Measurements from ENCODE around the gene GMEB2.
"Not testable (repeated sequence)": the region's sequence is repeated elsewhere in the genome, so short reads cannot be mapped to it uniquely, and the experiment has no call there.

GMEB2 gene

DNA sequence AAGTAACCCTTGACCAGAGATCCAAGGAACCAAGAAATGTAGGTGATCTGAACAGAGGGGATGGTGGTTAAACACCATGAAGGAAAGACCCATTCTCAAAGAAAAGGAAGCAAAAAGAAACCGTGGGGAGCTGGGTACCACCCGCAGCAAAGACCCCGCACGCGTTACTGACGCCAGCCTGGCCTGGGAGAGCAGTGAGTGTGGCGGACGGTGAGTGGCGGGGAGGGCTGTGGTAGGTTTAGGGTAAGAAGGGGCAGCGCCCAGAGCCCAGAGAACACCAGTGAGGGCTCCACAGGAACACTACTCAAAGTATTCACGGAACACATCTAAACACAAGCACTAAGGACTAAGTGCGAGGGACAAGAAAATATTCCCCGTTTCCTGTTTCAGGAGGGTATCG is 4.2 kb downstream of the GMEB2 start:
- H3K36me3 ChIP-seq (ENCODE audit: control insufficient read depth, insufficient read depth, low read length), result peaks cover 20% of the 10 kb centered on the region
- 92 to 94% methylated on average over 6 of the region's 14 CpGs for WGBS, 2 experiments (ENCODE audit: insufficient coverage in 2 of 2)
- no peaks in the 10 kb centered on the region for H3K9me3 ChIP-seq (ENCODE audit: control insufficient read depth, low read length)
- H3K4me3 ChIP-seq (ENCODE audit: extremely low read depth, insufficient read depth, low read length, poor library complexity, severe bottlenecking), result no peak overlapping the region
- peaks cover 7% of the 10 kb centered on the region for H3K4me1 ChIP-seq (ENCODE audit: control insufficient read depth, insufficient read depth, low read length, poor library complexity, severe bottlenecking)
- no peak overlapping the region for H3K27ac ChIP-seq (ENCODE audit: low read depth, low read length, severe bottlenecking)

DNA sequence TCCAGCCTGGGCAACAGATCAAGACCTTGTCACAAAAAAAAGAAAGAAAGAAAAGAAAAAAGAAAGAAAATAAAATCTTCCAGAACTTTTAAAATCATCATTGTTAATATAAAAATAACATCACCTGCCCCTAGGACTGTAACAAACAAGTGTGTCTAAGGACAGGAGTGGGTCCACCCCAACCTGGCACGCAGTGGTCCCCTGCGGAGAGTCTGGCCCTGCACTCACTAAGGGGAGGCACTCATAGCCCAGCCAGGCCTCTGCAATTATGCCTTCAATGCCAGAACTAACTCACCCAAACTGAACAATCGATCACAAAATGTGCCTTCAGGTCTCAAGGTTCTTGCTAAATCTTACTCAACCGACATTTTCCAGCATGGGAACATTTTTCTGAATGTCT is 4.8 kb downstream of the GMEB2 start:
- WGBS, 2 experiments (ENCODE audit: insufficient coverage in 2 of 2), result 94 to 96% methylated on average over 2 to 3 of the region's 4 CpGs
- Histone ChIP-seq H3K9me3 (ENCODE audit: control insufficient read depth, low read length) (no peaks in the 10 kb centered on the region), H3K4me3 (ENCODE audit: extremely low read depth, insufficient read depth, low read length, poor library complexity, severe bottlenecking) (no peak overlapping the region), H3K4me1 (ENCODE audit: control insufficient read depth, insufficient read depth, low read length, poor library complexity, severe bottlenecking) (peaks cover 7% of the 10 kb centered on the region), H3K27ac (ENCODE audit: low read depth, low read length, severe bottlenecking) (no peak overlapping the region), H3K36me3 (ENCODE audit: control insufficient read depth, insufficient read depth, low read length) (peaks cover 26% of the 10 kb centered on the region)

DNA sequence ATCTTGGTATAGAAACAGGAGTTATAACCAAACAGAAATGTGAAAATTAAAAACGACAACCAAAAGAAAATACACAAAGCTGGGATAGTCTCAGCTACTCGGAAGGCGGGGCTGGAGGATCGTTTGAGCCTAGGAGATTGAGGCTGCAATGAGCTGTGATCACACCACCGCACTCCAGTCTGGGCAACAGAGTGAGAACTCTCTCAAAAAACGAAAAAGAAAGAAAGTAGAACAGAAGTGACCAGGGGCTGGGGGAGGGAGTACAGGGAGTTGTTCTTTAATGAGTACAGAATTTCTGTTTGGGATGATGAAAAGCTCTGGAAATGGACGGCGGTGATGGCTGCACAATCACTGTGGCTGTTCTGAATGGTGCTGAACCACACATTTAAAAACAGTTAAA is 5.9 kb downstream of the GMEB2 start:
- H3K36me3 ChIP-seq (ENCODE audit: control insufficient read depth, insufficient read depth, low read length), result peaks cover 37% of the 10 kb centered on the region
- H3K27ac ChIP-seq (ENCODE audit: low read depth, low read length, severe bottlenecking), result no peak overlapping the region
- H3K4me1 ChIP-seq (ENCODE audit: control insufficient read depth, insufficient read depth, low read length, poor library complexity, severe bottlenecking), result peaks cover 7% of the 10 kb centered on the region
- H3K4me3 ChIP-seq (ENCODE audit: extremely low read depth, insufficient read depth, low read length, poor library complexity, severe bottlenecking), result no peak overlapping the region
- 90 to 91% methylated on average over 8 of the region's 8 CpGs for WGBS, 2 experiments (ENCODE audit: insufficient coverage in 2 of 2)
- no peaks in the 10 kb centered on the region for H3K9me3 ChIP-seq (ENCODE audit: control insufficient read depth, low read length)

DNA sequence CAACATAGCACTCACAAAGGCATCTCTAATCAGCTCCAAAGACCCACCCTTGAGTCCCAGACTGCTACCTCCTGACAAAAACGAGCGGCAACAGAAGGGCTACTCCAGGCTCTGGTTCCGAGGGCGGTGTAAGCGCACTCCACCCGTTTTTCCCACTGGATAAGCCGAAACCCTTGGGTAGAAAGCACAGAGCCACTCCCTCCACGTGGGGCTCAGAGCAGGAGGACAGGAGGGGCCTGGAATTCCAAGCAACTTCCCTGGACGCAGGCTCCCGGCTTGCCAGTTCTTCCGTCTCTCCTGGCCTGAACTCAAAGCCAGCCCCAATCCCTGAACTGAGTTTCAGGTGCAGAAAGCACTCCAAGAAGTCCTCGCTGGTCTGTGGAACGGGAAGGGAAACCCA is 7.4 kb downstream of the GMEB2 start:
- Histone ChIP-seq H3K4me1 (ENCODE audit: control insufficient read depth, insufficient read depth, low read length, poor library complexity, severe bottlenecking) (no peaks in the 10 kb centered on the region), H3K36me3 (ENCODE audit: control insufficient read depth, insufficient read depth, low read length) (peaks cover 50% of the 10 kb centered on the region), H3K27ac (ENCODE audit: low read depth, low read length, severe bottlenecking) (no peak overlapping the region), H3K9me3 (ENCODE audit: control insufficient read depth, low read length) (peaks cover 12% of the 10 kb centered on the region), H3K4me3 (ENCODE audit: extremely low read depth, insufficient read depth, low read length, poor library complexity, severe bottlenecking) (no peak overlapping the region)
- WGBS, 2 experiments (ENCODE audit: insufficient coverage in 2 of 2), result 90 to 91% methylated on average over 11 to 13 of the region's 13 CpGs

DNA sequence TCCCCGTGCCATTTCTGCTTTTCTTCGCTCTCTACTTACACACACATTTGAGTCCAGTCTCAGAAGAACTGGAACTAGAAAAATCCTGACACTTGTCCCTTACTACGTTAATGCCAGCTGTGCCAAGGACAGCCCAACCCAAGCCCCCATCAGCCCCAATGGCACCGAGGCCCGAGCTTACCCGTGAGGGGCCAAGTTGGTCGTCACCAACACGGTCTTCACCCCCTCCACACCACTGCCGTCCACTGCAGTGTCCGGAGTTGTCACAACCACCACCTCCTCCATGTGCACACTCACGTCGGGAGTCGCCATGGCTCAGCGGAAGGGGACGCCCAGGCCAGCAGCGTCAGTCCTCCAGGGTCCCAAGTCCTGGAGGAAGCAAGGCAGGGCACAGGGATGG is 7.8 kb downstream of the GMEB2 start:
- Histone ChIP-seq H3K27ac (ENCODE audit: low read depth, low read length, severe bottlenecking) (no peak overlapping the region), H3K36me3 (ENCODE audit: control insufficient read depth, insufficient read depth, low read length) (peaks cover 51% of the 10 kb centered on the region), H3K4me1 (ENCODE audit: control insufficient read depth, insufficient read depth, low read length, poor library complexity, severe bottlenecking) (no peaks in the 10 kb centered on the region), H3K9me3 (ENCODE audit: control insufficient read depth, low read length) (peaks cover 13% of the 10 kb centered on the region), H3K4me3 (ENCODE audit: extremely low read depth, insufficient read depth, low read length, poor library complexity, severe bottlenecking) (no peak overlapping the region)
- 97 to 98% methylated on average over 16 of the region's 16 CpGs for WGBS, 2 experiments (ENCODE audit: insufficient coverage in 2 of 2)

DNA sequence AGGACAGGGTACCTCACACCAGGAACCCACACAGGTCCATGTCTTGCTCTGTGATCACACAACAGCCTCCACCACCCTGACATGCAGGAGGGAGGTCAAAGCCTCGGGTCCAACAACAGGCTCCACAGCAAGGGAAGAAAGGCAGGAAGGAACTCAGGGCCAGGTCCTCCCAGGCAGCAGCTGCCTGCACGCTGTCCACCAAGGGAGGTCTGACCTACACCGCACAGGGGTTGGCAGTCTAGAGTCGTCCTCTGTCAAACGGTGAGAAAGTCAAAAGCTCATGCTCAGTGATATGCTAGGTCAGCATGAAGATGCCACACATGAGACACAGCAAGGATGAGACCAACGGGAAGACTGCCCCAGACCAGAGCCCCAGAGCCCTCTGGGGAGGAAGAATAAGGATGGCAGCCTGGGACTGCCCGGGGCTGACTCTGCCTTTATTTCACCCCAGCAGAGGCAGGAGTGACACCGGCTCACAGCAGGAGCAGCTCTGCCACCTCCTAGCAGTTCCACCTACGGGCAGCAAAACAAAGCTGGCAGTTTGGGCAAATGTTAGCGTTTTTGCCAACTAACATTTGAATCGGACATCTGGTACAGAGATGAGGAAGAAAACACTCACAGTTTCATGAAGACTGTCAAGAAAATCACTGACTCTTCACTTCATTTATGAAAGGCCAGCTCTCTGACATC is 8.5 kb downstream of the GMEB2 start:
- Histone ChIP-seq H3K4me3 (ENCODE audit: extremely low read depth, insufficient read depth, low read length, poor library complexity, severe bottlenecking) (no peak overlapping the region), H3K9me3 (ENCODE audit: control insufficient read depth, low read length) (peaks cover 13% of the 10 kb centered on the region), H3K36me3 (ENCODE audit: control insufficient read depth, insufficient read depth, low read length) (peaks cover 57% of the 10 kb centered on the region), H3K27ac (ENCODE audit: low read depth, low read length, severe bottlenecking) (no peak overlapping the region), H3K4me1 (ENCODE audit: control insufficient read depth, insufficient read depth, low read length, poor library complexity, severe bottlenecking) (no peaks in the 10 kb centered on the region)
- 95 to 96% methylated on average over 9 to 10 of the region's 11 CpGs for WGBS, 2 experiments (ENCODE audit: insufficient coverage in 2 of 2)

DNA sequence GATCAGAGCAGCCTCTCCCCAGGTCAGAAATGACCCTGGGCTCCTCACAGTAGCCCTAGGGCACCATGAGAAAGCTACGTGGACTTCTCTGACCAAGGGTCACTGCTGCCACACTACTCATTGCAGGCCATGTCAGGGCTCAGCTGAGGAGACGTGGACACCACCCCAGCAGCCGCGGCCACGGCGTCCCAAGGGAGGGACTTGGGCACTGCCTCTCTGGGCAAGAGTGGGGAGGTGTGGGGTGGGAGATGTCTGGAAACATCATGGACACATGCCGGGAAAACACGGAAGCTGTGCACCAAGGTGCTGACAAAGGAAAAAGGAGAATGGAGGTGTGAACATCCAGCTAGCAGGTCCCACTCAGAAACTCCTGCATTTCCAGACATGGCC is 9.0 kb downstream of the GMEB2 start:
- Histone ChIP-seq H3K4me1 (ENCODE audit: control insufficient read depth, insufficient read depth, low read length, poor library complexity, severe bottlenecking) (no peaks in the 10 kb centered on the region), H3K9me3 (ENCODE audit: control insufficient read depth, low read length) (peaks cover 13% of the 10 kb centered on the region), H3K4me3 (ENCODE audit: extremely low read depth, insufficient read depth, low read length, poor library complexity, severe bottlenecking) (no peak overlapping the region), H3K27ac (ENCODE audit: low read depth, low read length, severe bottlenecking) (no peak overlapping the region), H3K36me3 (ENCODE audit: control insufficient read depth, insufficient read depth, low read length) (peaks cover 61% of the 10 kb centered on the region)
- WGBS, 2 experiments (ENCODE audit: insufficient coverage in 2 of 2), result 85 to 96% methylated on average over 8 of the region's 8 CpGs

DNA sequence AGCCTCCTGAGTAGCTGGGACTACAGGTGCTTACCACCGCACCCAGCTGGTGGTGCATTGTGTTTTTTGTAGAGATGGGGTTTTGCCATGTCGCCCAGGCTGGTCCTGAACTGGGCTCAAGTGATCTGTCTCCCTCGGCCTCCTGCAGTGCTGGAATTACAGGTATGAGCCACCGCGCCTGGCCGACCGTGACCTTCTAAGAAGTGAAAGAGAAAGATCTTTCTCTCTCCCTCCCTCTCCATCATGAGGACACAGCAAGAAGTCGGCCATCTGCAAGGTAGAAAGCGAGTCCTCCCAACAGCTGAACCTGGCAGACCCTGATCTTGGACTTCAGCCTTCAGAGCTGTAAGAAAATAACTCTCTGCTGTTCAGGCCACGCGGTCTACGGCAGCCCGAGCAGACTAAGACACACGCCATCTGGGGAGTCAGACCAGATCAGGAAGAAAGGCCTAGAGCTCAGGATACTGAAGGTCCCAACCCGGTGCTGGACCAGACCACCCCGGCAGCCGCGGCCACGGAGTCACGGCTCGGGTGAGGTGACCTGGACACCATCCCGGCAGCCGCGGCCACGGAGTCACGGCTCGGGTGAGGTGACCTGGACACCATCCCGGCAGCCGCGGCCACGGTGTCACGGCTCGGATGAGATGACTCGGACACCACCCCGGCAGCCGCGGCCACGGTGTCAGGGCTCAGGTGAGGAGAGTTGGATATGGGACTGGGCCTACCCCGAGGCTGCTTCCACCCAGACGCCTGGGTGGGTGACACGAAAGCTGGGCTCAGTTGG is 9.6 kb downstream of the GMEB2 start:
- Histone ChIP-seq H3K4me1 (ENCODE audit: control insufficient read depth, insufficient read depth, low read length, poor library complexity, severe bottlenecking) (no peaks in the 10 kb centered on the region), H3K36me3 (ENCODE audit: control insufficient read depth, insufficient read depth, low read length) (peaks cover 65% of the 10 kb centered on the region), H3K9me3 (ENCODE audit: control insufficient read depth, low read length) (peaks cover 13% of the 10 kb centered on the region), H3K4me3 (ENCODE audit: extremely low read depth, insufficient read depth, low read length, poor library complexity, severe bottlenecking) (no peak overlapping the region), H3K27ac (ENCODE audit: low read depth, low read length, severe bottlenecking) (no peak overlapping the region)
- 96 to 98% methylated on average over 35 to 41 of the region's 41 CpGs for WGBS, 2 experiments (ENCODE audit: insufficient coverage in 2 of 2)

DNA sequence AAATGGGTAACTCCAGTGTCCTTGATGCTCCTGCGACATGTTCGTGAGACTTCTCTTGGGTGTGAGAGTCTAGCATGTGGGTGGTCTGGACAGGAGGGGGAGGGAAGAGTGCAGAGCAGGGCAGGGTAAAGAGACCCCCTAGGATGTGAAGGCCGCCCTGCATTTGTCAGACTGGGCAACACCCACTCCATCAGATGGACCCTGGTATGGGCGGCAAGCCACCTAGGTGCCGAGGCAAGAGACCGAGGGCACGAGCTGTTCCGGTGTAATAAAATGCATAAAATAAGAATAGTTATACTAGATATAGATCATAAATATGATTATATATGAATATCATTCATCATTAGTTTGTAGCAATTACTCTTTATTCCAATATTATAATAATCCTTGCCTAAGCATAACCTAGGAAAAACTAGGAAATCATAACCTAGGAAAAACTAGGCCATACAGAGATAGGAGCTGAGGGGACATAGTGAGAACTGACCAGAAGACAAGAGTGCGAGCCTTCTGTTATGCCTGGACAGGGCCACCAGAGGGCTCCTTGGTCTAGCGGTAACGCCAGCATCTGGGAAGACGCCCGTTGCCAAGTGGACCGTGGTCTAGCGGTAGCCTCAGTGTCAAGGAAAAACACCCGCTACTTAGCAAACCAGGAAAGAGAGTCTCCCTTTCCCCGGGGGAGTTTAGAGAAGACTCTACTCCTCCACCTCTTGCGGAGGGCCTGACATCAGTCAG is 12.9 kb downstream of the GMEB2 start:
- peaks cover 60% of the 10 kb centered on the region for H3K36me3 ChIP-seq (ENCODE audit: control insufficient read depth, insufficient read depth, low read length)
- 100% methylated on average over 4 to 5 of the region's 18 CpGs for WGBS, 2 experiments (ENCODE audit: insufficient coverage in 2 of 2)
- not testable (repeated sequence) for H3K27ac ChIP-seq (ENCODE audit: low read depth, low read length, severe bottlenecking)

DNA sequence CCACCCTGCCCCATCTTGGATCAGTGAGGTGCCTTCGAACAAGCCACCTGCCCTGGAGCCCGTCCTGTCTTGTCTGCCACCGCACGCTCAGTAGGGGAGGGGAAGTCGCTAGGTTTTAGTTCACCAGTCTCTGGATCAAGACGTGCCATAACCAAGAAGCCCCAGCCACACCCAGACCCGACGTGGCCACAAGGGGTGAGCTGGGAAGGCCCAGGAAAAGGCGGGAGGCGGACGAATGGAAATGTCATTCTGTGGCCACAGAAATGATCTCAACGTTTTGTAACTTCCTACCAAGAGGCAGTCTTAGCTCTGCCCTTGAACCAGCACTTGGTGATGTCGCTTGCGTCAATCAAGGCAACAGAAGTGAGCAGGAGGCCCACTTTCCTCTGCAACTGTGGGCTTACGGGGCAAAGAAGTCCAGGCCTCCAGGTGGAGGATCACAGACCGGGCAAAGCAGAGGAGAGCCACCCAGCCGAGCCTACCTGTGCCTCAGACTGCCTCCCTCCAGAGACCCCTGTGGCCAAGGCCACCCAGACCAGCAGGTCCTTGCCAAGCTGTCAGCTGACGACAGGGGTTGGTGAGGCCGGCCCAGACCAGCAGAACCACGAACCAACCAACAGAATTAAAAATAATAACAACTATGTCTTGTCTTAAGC is 14.5 kb downstream of the GMEB2 start:
- H3K9me3 ChIP-seq (ENCODE audit: control insufficient read depth, low read length), result peaks cover 13% of the 10 kb centered on the region
- H3K4me3 ChIP-seq (ENCODE audit: extremely low read depth, insufficient read depth, low read length, poor library complexity, severe bottlenecking), result no peak overlapping the region
- 90% methylated on average over 15 to 17 of the region's 20 CpGs for WGBS, 2 experiments (ENCODE audit: insufficient coverage in 2 of 2)
- H3K27ac ChIP-seq (ENCODE audit: low read depth, low read length, severe bottlenecking), result no peak overlapping the region
- H3K36me3 ChIP-seq (ENCODE audit: control insufficient read depth, insufficient read depth, low read length), result peaks cover 44% of the 10 kb centered on the region
- no peaks in the 10 kb centered on the region for H3K4me1 ChIP-seq (ENCODE audit: control insufficient read depth, insufficient read depth, low read length, poor library complexity, severe bottlenecking)

More for the DNA sequence above, 12.9 kb downstream of the GMEB2 start:
- not testable (repeated sequence) for H3K4me1 ChIP-seq (ENCODE audit: control insufficient read depth, insufficient read depth, low read length, poor library complexity, severe bottlenecking); H3K4me3 ChIP-seq (ENCODE audit: extremely low read depth, insufficient read depth, low read length, poor library complexity, severe bottlenecking)
- H3K9me3 ChIP-seq (ENCODE audit: control insufficient read depth, low read length), result peaks cover 13% of the 10 kb centered on the region

Measured in mesodermal cell (in vitro differentiated cells).